GM12878 (cell line): Measurements from ENCODE around the gene VWA3A. TPM values are rescaled to one million over a fixed set of nuclear protein-coding genes. Genes with fewer than 3 reads are reported as not detected.

Experiments used
- ATF7 ChIP-seq: fragments of 450-650 bp; IDR thresholded peaks from 2 replicates; pipeline ENCODE4 v1.6.1; 2016; ENCODE audit warnings: low read depth, mild to moderate bottlenecking
- BACH1 ChIP-seq: fragments of 450-650 bp; IDR thresholded peaks from 2 replicates; pipeline ENCODE4 v1.6.1; 2017; ENCODE audit warnings: mild to moderate bottlenecking, borderline replicate concordance
- BMI1 ChIP-seq: fragments of 450-650 bp; IDR thresholded peaks from 2 replicates; pipeline ENCODE4 v1.6.1; 2016; ENCODE audit warnings: mild to moderate bottlenecking, moderate library complexity, borderline replicate concordance
- CHD4 ChIP-seq: fragments of 200-600 bp; sonication (generic); IDR thresholded peaks from 2 replicates; pipeline ENCODE4 v1.6.1; 2016; ENCODE audit warnings: mild to moderate bottlenecking
- IKZF1 ChIP-seq: fragments of 450-650 bp; conservative IDR thresholded peaks from 2 replicates; pipeline ENCODE4 v1.6.1; 2017; ENCODE audit warnings: antibody characterized with exemption, mild to moderate bottlenecking
- IKZF2 ChIP-seq, 2 experiments: fragments of 450-650 bp; IDR thresholded peaks; 2 replicates each; pipeline ENCODE4 v1.6.1; 2017; ENCODE audit warnings: mild to moderate bottlenecking in 2 of 2, moderate library complexity in 2 of 2
- MXI1 ChIP-seq: fragments of 150-350 bp; IDR thresholded peaks from 2 replicates; pipeline ENCODE4 v1.6.1; 2011; ENCODE audit warnings: low read depth, mild to moderate bottlenecking, inconsistent platforms, low read length, improper control_type of control experiment
- NR2F1 ChIP-seq: fragments of 450-650 bp; conservative IDR thresholded peaks from 2 replicates; pipeline ENCODE4 v1.6.1; 2017; ENCODE audit warnings: mild to moderate bottlenecking
- PAX5 ChIP-seq: IDR thresholded peaks from 2 replicates; pipeline ENCODE4 v1.6.1; 2011; ENCODE audit warnings: low read depth, low read length, borderline replicate concordance
- POLR2AphosphoS5 ChIP-seq: IDR thresholded peaks from 2 replicates; pipeline ENCODE4 v1.6.1; 2011; ENCODE audit warnings: mild to moderate bottlenecking, low read length, inconsistent platforms
- POU2F2 ChIP-seq: IDR thresholded peaks from 3 replicates; pipeline ENCODE4 v1.6.1; 2011; ENCODE audit warnings: low read depth, mild to moderate bottlenecking, low read length, borderline replicate concordance
- SMC3 ChIP-seq: IDR thresholded peaks from 2 replicates; pipeline ENCODE4 v1.6.1; 2011; ENCODE audit warnings: low read length, improper control_type of control experiment, borderline replicate concordance
- SRF ChIP-seq, 2 experiments: IDR thresholded peaks; 2 replicates each; pipeline ENCODE4 v1.6.1; 2011; ENCODE audit warnings: low read depth in 2 of 2, low read length in 2 of 2, mild to moderate bottlenecking in 1 of 2, moderate library complexity in 1 of 2
- SUPT20H ChIP-seq: IDR thresholded peaks from 2 replicates; pipeline ENCODE4 v1.6.1; 2011; ENCODE audit warnings: low read depth, mild to moderate bottlenecking, low read length, moderate library complexity, borderline replicate concordance; ENCODE audit not compliant: control insufficient read depth
- ZZZ3 ChIP-seq: IDR thresholded peaks from 2 replicates; pipeline ENCODE4 v1.6.1; 2011; ENCODE audit warnings: low read depth; ENCODE audit not compliant: control insufficient read depth, insufficient read length
- polyA plus RNA-seq, 11 experiments: library from polyadenylated mRNA; depleted of rRNA in 4 of 11; unstranded in 6 of 11; stranded (reverse) in 5 of 11; fragments of >200 nt; fragmentation: Nextera tagmentation in 4 of 11; fragmentation: Illumina TruSeq in 1 of 11; extraction: Ambion mirVana in 4 of 11; extraction: Trizol in 1 of 11; gene quantifications; 1 replicate in 1 of 11; 2 replicates in 10 of 11; pipeline versions ENCODE4 v1.2.1 to v1.2.3, GENCODE V29; 2011 to 2016; ENCODE audit warnings: inconsistent platforms in 2 of 11, missing spikeins in 2 of 11, low read depth in 1 of 11
- total RNA-seq, 4 experiments: library from RNA; depleted of rRNA in 3 of 4; stranded (reverse); fragments of >200 nt in 3 of 4; fragmentation: Illumina TruSeq in 1 of 4; extraction: Trizol in 1 of 4; gene quantifications; 2 replicates each; pipeline versions ENCODE4 v1.2.1 to v1.2.3, GENCODE V29; 2013 to 2021
- TF ChIP-seq, protein P1 (sequence below): IDR thresholded peaks from 2 replicates; pipeline ENCODE4 v1.6.1; 2012; ENCODE audit warnings: improper control_type of control experiment, low read depth, low read length; ENCODE audit not compliant: insufficient replicate concordance
- TF ChIP-seq, protein P2 (sequence below): IDR thresholded peaks from 2 replicates; pipeline ENCODE4 v1.6.1; 2011; ENCODE audit warnings: mild to moderate bottlenecking, low read depth, low read length, moderate library complexity; ENCODE audit not compliant: insufficient replicate concordance
- TF ChIP-seq, protein P3 (sequence below): fragments of 150-350 bp; IDR thresholded peaks from 2 replicates; pipeline ENCODE4 v1.6.1; 2014; ENCODE audit warnings: mild to moderate bottlenecking, low read depth, low read length

The VWA3A gene
- total and polyA plus RNA-seq, 10 of the 15 experiments (the other 5 are each of a cell fraction or from before 2014, with no cell fraction given): 0.01 TPM; not detected in 9

DNA sequence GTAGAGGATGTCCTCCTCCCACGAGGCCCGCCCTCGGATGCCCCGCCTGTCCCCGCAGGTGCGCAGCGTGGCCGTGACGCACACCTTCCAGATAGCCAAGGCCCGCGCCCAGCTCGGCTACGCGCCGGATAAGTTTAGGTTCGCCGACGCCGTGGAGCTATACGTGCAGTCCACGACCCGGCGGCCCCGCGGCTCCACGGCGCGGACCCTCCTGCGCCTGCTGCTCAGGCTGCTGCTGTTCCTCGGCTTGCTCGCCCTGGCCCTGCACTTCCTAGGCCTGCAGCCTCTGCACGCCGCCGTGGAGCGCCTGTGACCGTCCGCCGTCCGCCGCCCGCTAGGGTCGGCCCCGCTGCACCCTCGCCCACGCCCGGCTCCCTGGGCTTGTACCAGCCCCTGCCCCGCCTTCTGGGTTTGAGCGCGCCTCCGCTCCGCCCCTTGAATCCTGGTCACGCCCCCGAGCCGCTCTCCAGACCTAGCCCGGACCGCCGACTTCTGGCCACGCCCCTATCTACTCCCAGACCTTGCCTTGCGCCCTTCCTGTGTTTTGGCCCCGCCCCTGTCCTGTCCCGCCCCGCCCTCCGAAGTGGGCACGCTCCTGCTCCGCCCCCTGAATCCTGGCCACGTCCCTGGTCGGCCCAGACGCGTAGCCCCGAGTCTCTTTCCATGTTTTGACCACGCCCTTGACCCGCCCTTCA is 97.9 kb downstream of the VWA3A start (continued):
- TF ChIP-seq, protein P1, sequence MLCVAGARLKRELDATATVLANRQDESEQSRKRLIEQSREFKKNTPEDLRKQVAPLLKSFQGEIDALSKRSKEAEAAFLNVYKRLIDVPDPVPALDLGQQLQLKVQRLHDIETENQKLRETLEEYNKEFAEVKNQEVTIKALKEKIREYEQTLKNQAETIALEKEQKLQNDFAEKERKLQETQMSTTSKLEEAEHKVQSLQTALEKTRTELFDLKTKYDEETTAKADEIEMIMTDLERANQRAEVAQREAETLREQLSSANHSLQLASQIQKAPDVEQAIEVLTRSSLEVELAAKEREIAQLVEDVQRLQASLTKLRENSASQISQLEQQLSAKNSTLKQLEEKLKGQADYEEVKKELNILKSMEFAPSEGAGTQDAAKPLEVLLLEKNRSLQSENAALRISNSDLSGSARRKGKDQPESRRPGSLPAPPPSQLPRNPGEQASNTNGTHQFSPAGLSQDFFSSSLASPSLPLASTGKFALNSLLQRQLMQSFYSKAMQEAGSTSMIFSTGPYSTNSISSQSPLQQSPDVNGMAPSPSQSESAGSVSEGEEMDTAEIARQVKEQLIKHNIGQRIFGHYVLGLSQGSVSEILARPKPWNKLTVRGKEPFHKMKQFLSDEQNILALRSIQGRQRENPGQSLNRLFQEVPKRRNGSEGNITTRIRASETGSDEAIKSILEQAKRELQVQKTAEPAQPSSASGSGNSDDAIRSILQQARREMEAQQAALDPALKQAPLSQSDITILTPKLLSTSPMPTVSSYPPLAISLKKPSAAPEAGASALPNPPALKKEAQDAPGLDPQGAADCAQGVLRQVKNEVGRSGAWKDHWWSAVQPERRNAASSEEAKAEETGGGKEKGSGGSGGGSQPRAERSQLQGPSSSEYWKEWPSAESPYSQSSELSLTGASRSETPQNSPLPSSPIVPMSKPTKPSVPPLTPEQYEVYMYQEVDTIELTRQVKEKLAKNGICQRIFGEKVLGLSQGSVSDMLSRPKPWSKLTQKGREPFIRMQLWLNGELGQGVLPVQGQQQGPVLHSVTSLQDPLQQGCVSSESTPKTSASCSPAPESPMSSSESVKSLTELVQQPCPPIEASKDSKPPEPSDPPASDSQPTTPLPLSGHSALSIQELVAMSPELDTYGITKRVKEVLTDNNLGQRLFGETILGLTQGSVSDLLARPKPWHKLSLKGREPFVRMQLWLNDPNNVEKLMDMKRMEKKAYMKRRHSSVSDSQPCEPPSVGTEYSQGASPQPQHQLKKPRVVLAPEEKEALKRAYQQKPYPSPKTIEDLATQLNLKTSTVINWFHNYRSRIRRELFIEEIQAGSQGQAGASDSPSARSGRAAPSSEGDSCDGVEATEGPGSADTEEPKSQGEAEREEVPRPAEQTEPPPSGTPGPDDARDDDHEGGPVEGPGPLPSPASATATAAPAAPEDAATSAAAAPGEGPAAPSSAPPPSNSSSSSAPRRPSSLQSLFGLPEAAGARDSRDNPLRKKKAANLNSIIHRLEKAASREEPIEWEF: no peak
- TF ChIP-seq POLR2AphosphoS5 (peak; percentile 72), SMC3 (no peak), POU2F2 (peak; percentile 13; the same call in 1 of the 3 replicates), BACH1 (peak; percentile 96), IKZF1 (peak; percentile 96), ATF7 (peak; percentile 35; the same call in 1 of the 2 replicates), BMI1 (no peak), SUPT20H (no peak), ZZZ3 (no peak), PAX5 (0 out of 2 replicates have a peak, but pooled peaks have one; percentile 59), MXI1 (peak; percentile 20), CHD4 (no peak), IKZF2 (IDR thresholded peaks at IDR 0.05) (peak; percentile 11 to 74; a peak in 2 of 4 replicates), NR2F1 (peak; percentile 96), SRF (IDR thresholded peaks at IDR 0.05; ENCODE audit: low read depth in 2 of 2, low read length in 2 of 2) (peak; percentile 12 to 68; a peak in 3 of 4 replicates)
- TF ChIP-seq, protein P2, sequence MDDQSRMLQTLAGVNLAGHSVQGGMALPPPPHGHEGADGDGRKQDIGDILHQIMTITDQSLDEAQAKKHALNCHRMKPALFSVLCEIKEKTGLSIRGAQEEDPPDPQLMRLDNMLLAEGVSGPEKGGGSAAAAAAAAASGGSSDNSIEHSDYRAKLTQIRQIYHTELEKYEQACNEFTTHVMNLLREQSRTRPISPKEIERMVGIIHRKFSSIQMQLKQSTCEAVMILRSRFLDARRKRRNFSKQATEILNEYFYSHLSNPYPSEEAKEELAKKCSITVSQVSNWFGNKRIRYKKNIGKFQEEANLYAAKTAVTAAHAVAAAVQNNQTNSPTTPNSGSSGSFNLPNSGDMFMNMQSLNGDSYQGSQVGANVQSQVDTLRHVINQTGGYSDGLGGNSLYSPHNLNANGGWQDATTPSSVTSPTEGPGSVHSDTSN: peak; percentile 74
- TF ChIP-seq, protein P3, sequence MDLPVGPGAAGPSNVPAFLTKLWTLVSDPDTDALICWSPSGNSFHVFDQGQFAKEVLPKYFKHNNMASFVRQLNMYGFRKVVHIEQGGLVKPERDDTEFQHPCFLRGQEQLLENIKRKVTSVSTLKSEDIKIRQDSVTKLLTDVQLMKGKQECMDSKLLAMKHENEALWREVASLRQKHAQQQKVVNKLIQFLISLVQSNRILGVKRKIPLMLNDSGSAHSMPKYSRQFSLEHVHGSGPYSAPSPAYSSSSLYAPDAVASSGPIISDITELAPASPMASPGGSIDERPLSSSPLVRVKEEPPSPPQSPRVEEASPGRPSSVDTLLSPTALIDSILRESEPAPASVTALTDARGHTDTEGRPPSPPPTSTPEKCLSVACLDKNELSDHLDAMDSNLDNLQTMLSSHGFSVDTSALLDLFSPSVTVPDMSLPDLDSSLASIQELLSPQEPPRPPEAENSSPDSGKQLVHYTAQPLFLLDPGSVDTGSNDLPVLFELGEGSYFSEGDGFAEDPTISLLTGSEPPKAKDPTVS: no peak
